Thyroid gland (tissue), 4 donors: ENCODE data around the gene UGT1A1.

ENCODE experiments used
- CTCF ChIP-seq, 6 experiments: fragments of 200-600 bp in 3 of 6; fragments of 450-650 bp in 3 of 6; sonication (generic) in 3 of 6; IDR thresholded peaks; one replicate each; pipeline ENCODE4 v1.5.1; 2016 to 2019; ENCODE audit warnings: antibody characterized with exemption in 6 of 6, mild to moderate bottlenecking in 2 of 6, inconsistent platforms in 1 of 6, moderate library complexity in 1 of 6
- POLR2A ChIP-seq, 2 donors: fragments of 450-650 bp; IDR thresholded peaks; one replicate each; pipeline ENCODE4 v1.6.1; 2017; ENCODE audit warnings: antibody characterized with exemption in 2 of 2, mild to moderate bottlenecking in 2 of 2, moderate library complexity in 1 of 2

GRCh38 chr2:233818639-233819621 lies 58.9 kb downstream of the UGT1A1 start:
- TF ChIP-seq POLR2A (IDR thresholded peaks at IDR 0.05), result no peak
- no peak for TF ChIP-seq CTCF (IDR thresholded peaks at IDR 0.05)
